PC-9 (cell line): ENCODE results near the gene CTAG2.
"Not testable (repeated sequence)": the region's sequence is repeated elsewhere in the genome, so short reads cannot be mapped to it uniquely, and the experiment has no call there.

Experiments used
- CTCF ChIP-seq: fragments of 200-600 bp; sonication (generic); conservative IDR thresholded peaks from 2 replicates; pipeline ENCODE4 v1.6.1; 2017; ENCODE audit warnings: mixed run types, antibody characterized with exemption, mild to moderate bottlenecking, moderate library complexity
- EZH2 ChIP-seq: fragments of 200-600 bp; sonication (generic); IDR thresholded peaks from 2 replicates; pipeline ENCODE4 v1.8.0; 2017; ENCODE audit warnings: antibody characterized with exemption, low read depth

DNA sequence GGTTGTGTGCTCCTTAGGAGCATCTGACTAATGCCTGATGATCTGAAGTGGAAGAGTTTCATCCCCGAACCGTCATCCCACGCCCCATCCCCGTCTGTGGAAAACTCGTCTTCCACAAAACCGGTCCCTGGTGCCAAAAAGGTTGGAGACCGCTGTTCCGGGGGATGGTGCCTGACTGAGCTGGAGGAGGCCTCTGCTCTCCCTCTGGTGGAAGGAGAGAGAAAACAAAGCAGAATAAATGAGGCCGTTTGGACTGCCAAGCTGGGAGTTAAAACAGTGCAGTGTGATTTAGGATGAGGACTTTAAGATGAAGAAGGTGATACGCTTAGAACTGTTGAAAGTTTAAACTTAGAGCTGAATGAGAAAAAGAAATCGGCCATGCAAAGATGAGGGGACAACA lies 19.7 kb downstream of the CTAG2 start:
- TF ChIP-seq CTCF, EZH2: not testable (repeated sequence)
